Measurements from ENCODE around the gene ILF2.
"Not testable (repeated sequence)": the region's sequence is repeated elsewhere in the genome, so short reads cannot be mapped to it uniquely, and the experiment has no call there.

ILF2 gene

GRCh38 chr1:153647346-153647714 lies 23.5 kb downstream of the ILF2 start:
- no peak for DNase-seq

- no peak for DNase-seq
Measured at GRCh38 chr1:153646672-153647345, 24.0 kb downstream of the ILF2 start.

- no peak for DNase-seq
Measured at GRCh38 chr1:153643816-153644215, 27.0 kb downstream of the ILF2 start.

GRCh38 chr1:153643100-153643499 lies 27.7 kb downstream of the ILF2 start:
- no peak for DNase-seq

GRCh38 chr1:153642161-153642560 lies 28.6 kb downstream of the ILF2 start:
- DNase-seq, result no peak

DNA sequence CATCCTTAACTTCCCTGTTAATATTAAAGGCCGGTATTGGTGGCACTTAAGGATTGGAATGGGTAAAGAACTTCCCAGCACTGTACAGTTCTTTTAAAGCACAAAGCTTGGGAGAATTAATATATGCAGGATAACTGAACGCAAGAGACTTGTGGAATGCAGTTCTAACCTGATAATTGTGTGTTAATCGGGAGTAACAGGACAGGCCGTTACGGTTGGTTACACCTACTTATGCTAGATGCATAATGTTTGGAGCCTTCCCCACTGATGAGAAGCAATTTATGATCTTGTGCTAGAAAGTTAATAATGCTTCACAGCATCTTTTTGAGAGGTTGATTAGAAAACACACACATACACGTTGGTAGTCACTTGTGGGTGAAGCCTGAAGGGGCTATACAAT lies 29.9 kb downstream of the ILF2 start:
- DNase-seq, result no peak

DNA sequence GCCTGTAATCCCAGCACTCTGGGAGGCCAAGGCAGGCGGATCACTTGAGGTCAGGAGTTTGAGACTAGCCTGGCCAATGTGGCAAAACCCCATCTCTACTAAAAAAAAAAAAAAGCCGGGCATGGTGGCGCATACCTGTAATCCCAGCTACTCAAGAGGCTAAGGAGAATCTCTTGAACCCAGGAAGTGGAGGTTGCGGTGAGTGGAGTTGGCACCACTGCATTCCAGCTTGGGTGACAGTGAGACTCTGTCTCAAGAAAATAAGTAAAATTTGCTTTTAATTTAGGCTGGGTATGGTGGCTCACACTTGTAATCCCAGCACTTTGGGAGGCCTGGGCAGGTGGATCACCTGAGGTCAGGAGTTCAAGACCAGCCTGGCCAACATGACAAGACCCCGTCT lies 30.6 kb downstream of the ILF2 start:
- not testable (repeated sequence) for DNase-seq

GRCh38 chr1:153639280-153639679 lies 31.5 kb downstream of the ILF2 start:
- no peak for DNase-seq

DNA sequence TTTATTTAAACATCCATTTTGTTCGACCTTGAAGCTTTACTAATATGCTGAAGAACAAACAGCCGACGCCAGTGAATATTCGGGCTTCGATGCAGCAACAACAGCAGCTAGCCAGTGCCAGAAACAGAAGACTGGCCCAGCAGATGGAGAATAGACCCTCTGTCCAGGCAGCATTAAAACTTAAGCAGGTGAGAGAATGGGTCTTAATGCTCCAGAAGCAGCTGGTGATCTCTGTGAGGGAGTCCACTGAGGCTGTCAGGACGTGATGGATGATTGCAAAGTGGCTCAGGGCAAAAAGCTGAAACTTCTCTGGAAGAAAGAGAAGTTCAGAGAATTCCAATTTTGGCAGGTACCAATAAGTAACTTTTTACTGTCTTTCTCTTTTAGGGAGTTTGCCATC lies 32.5 kb downstream of the ILF2 start:
- no peak for DNase-seq

- no peak for DNase-seq
Measured at GRCh38 chr1:153636312-153636711, 34.5 kb downstream of the ILF2 start.

DNA sequence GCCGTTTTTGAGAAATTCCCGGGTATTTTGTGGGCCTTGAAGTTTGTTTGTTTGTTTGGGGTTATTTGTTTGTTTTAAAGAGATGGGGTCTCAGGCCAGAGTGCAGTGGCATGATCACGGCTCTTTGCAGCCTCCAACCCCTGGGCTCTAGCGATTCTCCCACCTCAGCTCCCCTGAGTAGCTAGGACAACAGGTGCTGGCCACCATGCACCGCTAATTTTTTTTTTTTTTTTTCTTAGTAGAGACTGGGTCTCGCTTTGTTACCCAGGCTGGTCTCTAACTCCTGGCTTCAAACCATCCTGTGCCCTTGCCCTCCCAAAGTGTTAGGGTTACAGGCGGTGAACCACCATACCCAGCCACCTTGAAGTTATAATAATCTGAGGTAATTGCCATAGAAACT lies 34.9 kb downstream of the ILF2 start:
- DNase-seq, result no peak

DNA sequence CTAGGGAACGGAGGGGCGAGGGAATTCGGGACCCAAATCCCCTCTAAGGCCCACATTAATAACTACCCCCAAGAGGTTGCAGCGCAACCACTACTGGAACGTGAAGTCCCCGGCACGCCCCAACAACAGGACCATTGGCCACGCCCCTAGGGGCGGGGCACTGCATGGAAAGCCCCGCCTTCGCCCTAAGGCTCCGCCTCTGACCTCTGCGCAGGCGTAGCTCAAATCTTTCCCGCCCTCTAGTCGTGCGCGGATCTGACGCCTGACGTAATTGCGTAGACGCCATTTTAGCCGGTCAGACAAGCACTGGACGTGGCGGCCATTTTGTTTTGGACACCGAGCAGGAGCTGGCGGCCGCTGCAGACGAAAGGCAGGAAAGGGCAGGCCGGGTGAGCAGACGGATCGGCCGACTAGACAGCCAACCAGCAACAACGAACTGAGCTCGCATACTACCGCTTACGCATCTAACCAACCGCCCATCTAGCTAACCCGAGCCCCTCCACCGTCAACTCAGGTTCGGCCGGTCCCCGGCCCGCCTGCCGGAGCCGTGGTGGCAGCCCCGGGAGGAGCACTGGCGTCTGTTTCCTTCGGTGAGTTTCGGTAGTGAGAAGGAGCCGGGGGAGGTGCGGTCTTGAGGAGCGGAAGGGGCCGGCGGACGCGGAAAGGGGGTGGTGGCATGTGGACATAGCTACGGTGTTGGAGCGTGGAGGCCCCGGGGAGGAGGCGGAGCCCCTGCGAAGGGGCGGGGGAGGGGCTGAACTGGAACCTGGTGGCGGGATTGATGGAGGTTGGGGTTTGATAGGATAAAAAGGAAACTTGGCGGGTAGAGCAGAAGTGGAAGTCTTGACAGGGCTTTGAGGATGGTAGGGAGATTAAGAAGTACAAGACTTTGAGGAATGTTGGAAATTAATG lies 36.8 kb downstream of the ILF2 start, which contains the start of gene CHTOP:
Gene CHTOP, plus strand, starts transcription at position 313 of the 912 bp plus-strand sequence. CDS start 2,523 bp downstream, outside the sequence.
- DNase-seq, result peak; percentile 97

GRCh38 chr1:153633161-153633753 lies 37.5 kb downstream of the ILF2 start:
- DNase-seq, result no peak

- DNase-seq, result no peak
Measured at GRCh38 chr1:153631047-153632022, 39.5 kb downstream of the ILF2 start.

- no peak for DNase-seq
Measured at GRCh38 chr1:153630384-153630783, 40.4 kb downstream of the ILF2 start.

- DNase-seq, result no peak
Measured at GRCh38 chr1:153629971-153630370, 40.8 kb downstream of the ILF2 start.

DNA sequence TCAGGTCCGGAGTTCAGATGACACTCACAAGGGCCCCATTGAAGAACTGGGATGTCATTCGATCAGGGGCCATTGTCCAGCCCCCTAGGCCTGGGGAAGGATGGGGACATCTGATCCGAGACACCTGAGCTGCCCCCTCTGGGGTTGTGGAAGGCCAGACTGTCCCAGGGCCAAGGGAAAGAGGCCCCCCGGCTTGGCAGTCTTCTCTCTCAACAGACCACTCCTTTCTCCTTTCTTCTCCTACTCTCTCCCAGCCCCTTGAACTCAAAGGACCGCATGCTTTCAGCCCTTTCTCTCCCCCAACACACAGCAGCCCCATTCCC lies 41.5 kb downstream of the ILF2 start:
- no peak for DNase-seq

GRCh38 chr1:153628638-153629342 lies 42.0 kb downstream of the ILF2 start:
- no peak for DNase-seq

GRCh38 chr1:153627715-153628626 lies 42.8 kb downstream of the ILF2 start, which contains the start of gene S100A1:
Gene S100A1 (plus strand): TSS chr1:153628434. CDS start chr1:153630522, 2,088 bp downstream.
- no peak for DNase-seq

GRCh38 chr1:153626904-153627714 lies 43.7 kb downstream of the ILF2 start, which contains the start of gene S100A13:
Gene S100A13 (minus strand): TSS chr1:153627505. CDS start chr1:153626472, 1,033 bp downstream.
- DNase-seq, result no peak
